Esophagus muscularis mucosa (tissue), 4 donors: ENCODE data around the gene NGFR. TPM values are rescaled to one million over a fixed set of nuclear protein-coding genes. Genes with fewer than 3 reads are reported as not detected.
"Not testable (repeated sequence)": the region's sequence is repeated elsewhere in the genome, so short reads cannot be mapped to it uniquely, and the experiment has no call there.

ENCODE experiments used
- DNase-seq: peaks from one replicate; pipeline ENCODE4 v3.0.0-alpha.2; 2017; ENCODE audit errors: extremely low spot score
- H3K27ac ChIP-seq, 4 donors: fragments of 200-600 bp; sonication (generic); replicated peaks in 1 of 4; 1 replicate in 3 of 4; 2 replicates in 1 of 4; pipeline ENCODE4 v1.5.1; 2016 to 2019; ENCODE audit warnings: mild to moderate bottlenecking in 1 of 4
- H3K27me3 ChIP-seq, 4 donors: fragments of 200-600 bp; sonication (generic); one replicate each; pipeline versions ENCODE4 v1.5.1 to v1.6.0; 2016 to 2019
- H3K36me3 ChIP-seq, 4 donors: fragments of 200-600 bp; sonication (generic); one replicate each; pipeline ENCODE4 v1.5.1; 2016 to 2019
- H3K4me1 ChIP-seq, 4 donors: fragments of 200-600 bp; sonication (generic); one replicate each; pipeline ENCODE4 v1.5.1; 2016 to 2019
- H3K4me3 ChIP-seq, 4 donors: fragments of 200-600 bp; sonication (generic); 1 replicate in 2 of 4; 2 replicates in 2 of 4; pipeline ENCODE4 v1.5.1; 2016 to 2019; ENCODE audit warnings: mild to moderate bottlenecking in 4 of 4, moderate library complexity in 1 of 4
- H3K9me3 ChIP-seq, 4 donors: fragments of 200-600 bp; sonication (generic); 1 replicate in 3 of 4; 2 replicates in 1 of 4; pipeline ENCODE4 v1.5.1; 2016 to 2019
- CTCF ChIP-seq, 3 experiments: fragments of 200-600 bp in 2 of 3; fragments of 450-650 bp in 1 of 3; sonication (generic) in 2 of 3; IDR thresholded peaks; one replicate each; pipeline ENCODE4 v1.5.1; 2017 to 2019; ENCODE audit warnings: antibody characterized with exemption in 3 of 3, mild to moderate bottlenecking in 2 of 3, moderate library complexity in 1 of 3
- EP300 ChIP-seq: sonication (generic); formaldehyde crosslinking; IDR thresholded peaks from one replicate; pipeline ENCODE4 v1.6.1; 2017; ENCODE audit warnings: antibody characterized with exemption
- POLR2A ChIP-seq: fragments of 450-650 bp; IDR thresholded peaks from one replicate; pipeline ENCODE4 v1.6.1; 2017; ENCODE audit warnings: antibody characterized with exemption, moderate library complexity, mild to moderate bottlenecking, low read depth
- POLR2AphosphoS5 ChIP-seq, 2 donors: sonication (generic); formaldehyde crosslinking; IDR thresholded peaks; one replicate each; pipeline ENCODE4 v1.6.1; 2017; ENCODE audit warnings: antibody characterized with exemption in 2 of 2
- WGBS: methylation state at CpG from one replicate; pipeline ENCODE4 v1.1.5; 2018; 5-methylcytosine and 5-hydroxymethylcytosine counted together
- intact Hi-C: fragments of 100-400 bp; cut with DNase I; formaldehyde crosslinking; loops from one replicate; pipeline ENCODE4 v1.15.1; 2023
- total RNA-seq, 4 donors: library from RNA; depleted of rRNA; stranded (reverse); fragments of >200 nt; gene quantifications; one replicate each; pipeline versions ENCODE4 v1.1.0 to v1.2.1, GENCODE V29; 2016

The NGFR gene
- total RNA-seq, 4 donors from 2014 or later: 12.9 to 31.6 (median 22.6) TPM

- intact Hi-C loops: no loop called here
- 69% methylated on average over 4 of the region's 4 CpGs for WGBS
Measured at GRCh38 chr17:49502254-49502653, 7.2 kb downstream of the NGFR start.

GRCh38 chr17:49502680-49503079, 7.6 kb downstream of the NGFR start:
- H3K27ac ChIP-seq, H3K4me3 ChIP-seq, H3K9me3 ChIP-seq, H3K36me3 ChIP-seq, intact Hi-C loops, DNase-seq: not testable (repeated sequence)
- Histone ChIP-seq H3K27me3 (peaks cover 0 to 95% (median 15%) of the 10 kb centered on the region in 4 donors), H3K4me1 (peaks cover 4 to 12% (median 7%) of the 10 kb centered on the region in 4 donors)
- 54% methylated on average over 5 of the region's 5 CpGs for WGBS

More at GRCh38 chr17:49502254-49502653, 7.2 kb downstream of the NGFR start:
- H3K27me3 ChIP-seq: peaks cover 0 to 95% (median 15%) of the 10 kb centered on the region in 4 donors
- peaks cover 8 to 16% (median 11%) of the 10 kb centered on the region in 4 donors for H3K4me1 ChIP-seq
- H3K36me3 ChIP-seq: no peaks in the 10 kb centered on the region
- no peak overlapping the region for H3K27ac ChIP-seq
- no peak overlapping the region for H3K4me3 ChIP-seq
- no peak for DNase-seq
- H3K9me3 ChIP-seq: no peaks in the 10 kb centered on the region
- TF ChIP-seq EP300 (no peak), POLR2AphosphoS5 (IDR thresholded peaks at IDR 0.05) (no peak), POLR2A (no peak), CTCF (IDR thresholded peaks at IDR 0.05) (no peak)

GRCh38 chr17:49504369-49504768, 9.3 kb downstream of the NGFR start:
- no peak overlapping the region for H3K4me3 ChIP-seq
- no peak for DNase-seq
- 79% methylated on average over 4 of the region's 4 CpGs for WGBS
- intact Hi-C loops: no loop called here
- no peak overlapping the region for H3K27ac ChIP-seq
- H3K27me3 ChIP-seq: peaks cover 0 to 95% (median 19%) of the 10 kb centered on the region in 4 donors
- no peaks in the 10 kb centered on the region for H3K36me3 ChIP-seq
- no peaks in the 10 kb centered on the region for H3K9me3 ChIP-seq
- TF ChIP-seq EP300: no peak
- TF ChIP-seq CTCF (IDR thresholded peaks at IDR 0.05): no peak
- no peak for TF ChIP-seq POLR2A
- TF ChIP-seq POLR2AphosphoS5 (IDR thresholded peaks at IDR 0.05): no peak
- H3K4me1 ChIP-seq: peaks cover 0 to 7% (median 0%) of the 10 kb centered on the region in 4 donors

GRCh38 chr17:49505854-49506253, 10.8 kb downstream of the NGFR start:
- Histone ChIP-seq H3K27me3 (peaks cover 0 to 87% (median 11%) of the 10 kb centered on the region in 4 donors), H3K27ac (no peak overlapping the region), H3K4me3 (no peak overlapping the region), H3K36me3 (no peaks in the 10 kb centered on the region), H3K4me1 (peaks cover 0 to 12% (median 0%) of the 10 kb centered on the region in 4 donors), H3K9me3 (no peaks in the 10 kb centered on the region)
- 80% methylated on average over 11 of the region's 14 CpGs for WGBS
- intact Hi-C loops: no loop called here
- TF ChIP-seq CTCF (IDR thresholded peaks at IDR 0.05) (no peak), POLR2AphosphoS5 (IDR thresholded peaks at IDR 0.05) (no peak), EP300 (no peak), POLR2A (no peak)
- no peak for DNase-seq

GRCh38 chr17:49506282-49506681, 11.2 kb downstream of the NGFR start:
- intact Hi-C loops: no loop called here
- H3K9me3 ChIP-seq: no peaks in the 10 kb centered on the region
- TF ChIP-seq POLR2A: no peak
- TF ChIP-seq POLR2AphosphoS5 (IDR thresholded peaks at IDR 0.05): no peak
- TF ChIP-seq CTCF (IDR thresholded peaks at IDR 0.05): no peak
- TF ChIP-seq EP300: no peak
- H3K27me3 ChIP-seq: peaks cover 0 to 82% (median 8%) of the 10 kb centered on the region in 4 donors
- no peak overlapping the region for H3K27ac ChIP-seq
- H3K36me3 ChIP-seq: no peaks in the 10 kb centered on the region
- no peak overlapping the region for H3K4me3 ChIP-seq
- WGBS: 94% methylated on average over 53 of the region's 57 CpGs
- H3K4me1 ChIP-seq: peaks cover 0 to 12% (median 0%) of the 10 kb centered on the region in 4 donors
- DNase-seq: no peak
